DOHH2 (cell line): ENCODE results near the gene FIBCD1.

Experiments
- EZH2phosphoT487 ChIP-seq: fragments of 200-600 bp; sonication (generic); IDR thresholded peaks from 2 replicates; pipeline ENCODE4 v1.6.1; 2017; ENCODE audit warnings: borderline replicate concordance, mild to moderate bottlenecking, antibody characterized with exemption, low read length, moderate library complexity, mixed read lengths
- TF ChIP-seq, protein P1 (sequence below): fragments of 200-600 bp; sonication (generic); IDR thresholded peaks from one replicate; pipeline ENCODE4 v1.5.1; 2014; ENCODE audit warnings: antibody characterized with exemption, mild to moderate bottlenecking, low read depth, low read length; ENCODE audit not compliant: poor library complexity, severe bottlenecking

DNA sequence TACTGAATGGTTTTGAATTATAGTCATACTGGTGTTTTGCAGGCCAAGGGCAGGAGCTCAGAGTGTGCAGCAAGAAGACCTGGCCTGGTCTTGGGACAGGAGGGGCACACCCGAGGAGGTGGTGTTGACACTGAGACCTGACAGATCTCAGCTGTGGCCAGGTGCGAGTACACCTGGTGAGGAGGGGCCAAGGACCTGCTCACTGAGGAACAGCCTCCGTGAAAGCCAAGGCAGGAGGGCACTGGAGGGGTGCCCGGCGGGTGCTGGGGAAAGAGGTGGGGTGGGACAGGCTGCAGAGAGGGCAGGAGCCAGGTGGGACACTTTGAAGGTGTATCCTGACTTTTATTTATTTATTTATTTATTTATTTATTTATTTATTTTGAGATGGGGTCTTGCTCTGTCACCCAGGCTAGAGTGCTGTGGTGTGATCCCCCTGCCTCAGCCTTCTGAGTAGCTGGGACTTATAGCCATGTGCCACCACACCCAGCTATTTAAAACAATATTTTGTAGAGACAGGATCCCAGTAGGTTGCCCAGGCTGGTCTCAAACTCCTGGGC, 46.6 kb upstream of the FIBCD1 start:
- TF ChIP-seq, protein P1, sequence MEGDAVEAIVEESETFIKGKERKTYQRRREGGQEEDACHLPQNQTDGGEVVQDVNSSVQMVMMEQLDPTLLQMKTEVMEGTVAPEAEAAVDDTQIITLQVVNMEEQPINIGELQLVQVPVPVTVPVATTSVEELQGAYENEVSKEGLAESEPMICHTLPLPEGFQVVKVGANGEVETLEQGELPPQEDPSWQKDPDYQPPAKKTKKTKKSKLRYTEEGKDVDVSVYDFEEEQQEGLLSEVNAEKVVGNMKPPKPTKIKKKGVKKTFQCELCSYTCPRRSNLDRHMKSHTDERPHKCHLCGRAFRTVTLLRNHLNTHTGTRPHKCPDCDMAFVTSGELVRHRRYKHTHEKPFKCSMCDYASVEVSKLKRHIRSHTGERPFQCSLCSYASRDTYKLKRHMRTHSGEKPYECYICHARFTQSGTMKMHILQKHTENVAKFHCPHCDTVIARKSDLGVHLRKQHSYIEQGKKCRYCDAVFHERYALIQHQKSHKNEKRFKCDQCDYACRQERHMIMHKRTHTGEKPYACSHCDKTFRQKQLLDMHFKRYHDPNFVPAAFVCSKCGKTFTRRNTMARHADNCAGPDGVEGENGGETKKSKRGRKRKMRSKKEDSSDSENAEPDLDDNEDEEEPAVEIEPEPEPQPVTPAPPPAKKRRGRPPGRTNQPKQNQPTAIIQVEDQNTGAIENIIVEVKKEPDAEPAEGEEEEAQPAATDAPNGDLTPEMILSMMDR: no peak
- TF ChIP-seq EZH2phosphoT487: no peak
